KMS-11 (cell line): ENCODE data around the gene SLC9B1.

ENCODE experiments used
- H2AFZ ChIP-seq: fragments of 200-600 bp; sonication (generic); 2 replicates; pipeline ENCODE4 v1.6.1; 2016; ENCODE audit warnings: antibody characterized with exemption, mixed run types, low read depth
- H3K27ac ChIP-seq: fragments of 200-600 bp; sonication (generic); 2 replicates; pipeline ENCODE4 v1.6.1; 2016; ENCODE audit warnings: mild to moderate bottlenecking, mixed run types
- H3K27me3 ChIP-seq: fragments of 200-600 bp; sonication (generic); 2 replicates; pipeline ENCODE4 v1.6.1; 2017; ENCODE audit warnings: mild to moderate bottlenecking, low read depth, mixed run types, moderate library complexity; ENCODE audit not compliant: insufficient read depth
- H3K36me3 ChIP-seq: fragments of 200-600 bp; sonication (generic); 2 replicates; pipeline ENCODE4 v1.6.1; 2017; ENCODE audit warnings: mild to moderate bottlenecking, mixed run types; ENCODE audit not compliant: insufficient read depth
- H3K4me1 ChIP-seq: fragments of 200-600 bp; sonication (generic); 2 replicates; pipeline ENCODE4 v1.6.1; 2016; ENCODE audit warnings: mild to moderate bottlenecking, low read depth, mixed run types; ENCODE audit not compliant: poor library complexity, severe bottlenecking
- H3K4me2 ChIP-seq: fragments of 200-600 bp; sonication (generic); 2 replicates; pipeline ENCODE4 v1.7.0; 2016; ENCODE audit warnings: mild to moderate bottlenecking, mixed run types
- H3K4me3 ChIP-seq: fragments of 200-600 bp; sonication (generic); IDR thresholded peaks from 2 replicates; pipeline ENCODE4 v1.6.1; 2017; ENCODE audit warnings: low read depth, low read length, mixed read lengths; ENCODE audit not compliant: insufficient read depth
- H3K79me2 ChIP-seq: fragments of 200-600 bp; sonication (generic); 2 replicates; pipeline ENCODE4 v1.6.1; 2016; ENCODE audit warnings: low read depth, mixed run types; ENCODE audit not compliant: insufficient read depth
- H3K9ac ChIP-seq: fragments of 200-600 bp; sonication (generic); 2 replicates; pipeline ENCODE4 v1.6.1; 2016; ENCODE audit warnings: mild to moderate bottlenecking, mixed run types
- H4K20me1 ChIP-seq: fragments of 200-600 bp; sonication (generic); 2 replicates; pipeline ENCODE4 v1.6.1; 2016; ENCODE audit warnings: mild to moderate bottlenecking, mixed run types; ENCODE audit not compliant: insufficient read depth
- TF ChIP-seq, protein P1 (sequence below): fragments of 200-600 bp; sonication (generic); conservative IDR thresholded peaks from 2 replicates; pipeline ENCODE4 v1.6.1; 2017; ENCODE audit warnings: low read depth, mild to moderate bottlenecking, antibody characterized with exemption, low read length, moderate library complexity, mixed read lengths

Gene SLC9B1

DNA sequence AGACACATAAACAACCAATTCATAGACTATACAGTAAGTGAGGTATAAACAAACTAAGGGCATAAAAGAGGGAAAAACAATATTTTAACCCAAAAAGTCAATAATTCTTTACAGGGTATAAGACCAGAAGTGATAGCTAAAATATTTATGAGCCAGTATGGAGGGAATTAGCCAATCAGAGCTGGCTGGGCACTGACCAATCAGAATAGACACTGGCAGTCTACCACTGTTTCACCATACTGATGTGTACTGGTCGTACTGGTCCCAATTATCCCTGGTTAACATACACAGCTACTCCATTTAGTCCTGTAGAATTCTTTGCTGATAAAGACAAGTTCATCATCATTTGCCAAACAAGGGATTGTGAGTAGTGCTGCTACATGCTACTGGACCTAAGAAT lies 9.8 kb upstream of the SLC9B1 start:
- Histone ChIP-seq H4K20me1 (no peaks in the 10 kb centered on the region), H3K4me3 (no peak overlapping the region), H3K27ac (no peak overlapping the region), H3K79me2 (no peaks in the 10 kb centered on the region), H3K4me1 (no peaks in the 10 kb centered on the region), H3K36me3 (no peaks in the 10 kb centered on the region), H3K9ac (no peak overlapping the region), H3K27me3 (no peaks in the 10 kb centered on the region), H3K4me2 (no peak overlapping the region), H2AFZ (no peak overlapping the region)
- TF ChIP-seq, protein P1, sequence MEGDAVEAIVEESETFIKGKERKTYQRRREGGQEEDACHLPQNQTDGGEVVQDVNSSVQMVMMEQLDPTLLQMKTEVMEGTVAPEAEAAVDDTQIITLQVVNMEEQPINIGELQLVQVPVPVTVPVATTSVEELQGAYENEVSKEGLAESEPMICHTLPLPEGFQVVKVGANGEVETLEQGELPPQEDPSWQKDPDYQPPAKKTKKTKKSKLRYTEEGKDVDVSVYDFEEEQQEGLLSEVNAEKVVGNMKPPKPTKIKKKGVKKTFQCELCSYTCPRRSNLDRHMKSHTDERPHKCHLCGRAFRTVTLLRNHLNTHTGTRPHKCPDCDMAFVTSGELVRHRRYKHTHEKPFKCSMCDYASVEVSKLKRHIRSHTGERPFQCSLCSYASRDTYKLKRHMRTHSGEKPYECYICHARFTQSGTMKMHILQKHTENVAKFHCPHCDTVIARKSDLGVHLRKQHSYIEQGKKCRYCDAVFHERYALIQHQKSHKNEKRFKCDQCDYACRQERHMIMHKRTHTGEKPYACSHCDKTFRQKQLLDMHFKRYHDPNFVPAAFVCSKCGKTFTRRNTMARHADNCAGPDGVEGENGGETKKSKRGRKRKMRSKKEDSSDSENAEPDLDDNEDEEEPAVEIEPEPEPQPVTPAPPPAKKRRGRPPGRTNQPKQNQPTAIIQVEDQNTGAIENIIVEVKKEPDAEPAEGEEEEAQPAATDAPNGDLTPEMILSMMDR: no peak

DNA sequence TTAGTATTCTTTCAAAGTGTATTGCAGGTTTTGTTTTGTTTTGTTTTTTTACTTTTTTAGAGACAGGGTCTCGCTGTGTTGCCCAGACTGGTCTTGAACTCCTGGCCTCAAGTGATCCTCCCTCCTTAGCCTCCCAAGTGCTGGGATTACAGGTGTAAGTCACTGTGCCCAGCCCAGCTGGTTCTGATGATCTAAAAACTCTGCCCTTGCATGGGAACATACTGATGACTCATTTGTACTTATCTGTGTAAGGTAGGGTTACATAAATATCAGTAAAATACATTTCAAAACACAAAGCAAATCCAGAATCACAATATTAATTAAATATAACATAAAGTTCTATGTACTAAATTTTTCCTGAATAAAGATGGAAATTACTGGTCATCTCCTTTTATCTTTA lies 7.4 kb upstream of the SLC9B1 start:
- TF ChIP-seq, protein P1: no peak
- Histone ChIP-seq H3K4me3 (no peak overlapping the region), H3K79me2 (no peaks in the 10 kb centered on the region), H3K4me1 (no peaks in the 10 kb centered on the region), H3K9ac (no peak overlapping the region), H4K20me1 (no peaks in the 10 kb centered on the region), H3K4me2 (no peak overlapping the region), H3K27ac (no peak overlapping the region), H3K36me3 (no peaks in the 10 kb centered on the region), H3K27me3 (no peaks in the 10 kb centered on the region), H2AFZ (no peak overlapping the region)

DNA sequence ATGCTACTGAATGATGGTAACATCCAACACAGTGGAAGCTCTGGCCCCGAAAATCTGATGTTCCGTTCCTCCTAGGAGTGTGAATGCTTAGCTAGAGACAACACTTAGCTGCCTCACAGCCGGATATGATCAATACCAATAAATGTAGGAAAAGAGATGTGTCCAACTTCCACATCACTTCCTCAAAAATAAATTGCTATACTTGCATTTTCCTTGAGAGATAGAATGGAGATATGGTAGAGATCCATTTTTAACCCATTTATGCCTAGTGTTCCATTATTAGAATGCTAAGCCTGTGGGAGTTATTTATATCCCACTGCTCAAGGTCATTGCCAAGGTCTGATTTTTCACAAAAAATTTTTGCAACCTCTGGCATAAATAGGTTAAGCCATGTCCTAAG lies 5.5 kb upstream of the SLC9B1 start:
- no peaks in the 10 kb centered on the region for H3K36me3 ChIP-seq
- no peaks in the 10 kb centered on the region for H3K27me3 ChIP-seq
- H3K79me2 ChIP-seq: no peaks in the 10 kb centered on the region
- TF ChIP-seq, protein P1: no peak
- peaks cover 9% of the 10 kb centered on the region for H3K4me1 ChIP-seq
- H3K27ac ChIP-seq: no peak overlapping the region
- H3K9ac ChIP-seq: no peak overlapping the region
- H3K4me3 ChIP-seq: no peak overlapping the region
- no peaks in the 10 kb centered on the region for H4K20me1 ChIP-seq
- H3K4me2 ChIP-seq: no peak overlapping the region
- H2AFZ ChIP-seq: no peak overlapping the region

DNA sequence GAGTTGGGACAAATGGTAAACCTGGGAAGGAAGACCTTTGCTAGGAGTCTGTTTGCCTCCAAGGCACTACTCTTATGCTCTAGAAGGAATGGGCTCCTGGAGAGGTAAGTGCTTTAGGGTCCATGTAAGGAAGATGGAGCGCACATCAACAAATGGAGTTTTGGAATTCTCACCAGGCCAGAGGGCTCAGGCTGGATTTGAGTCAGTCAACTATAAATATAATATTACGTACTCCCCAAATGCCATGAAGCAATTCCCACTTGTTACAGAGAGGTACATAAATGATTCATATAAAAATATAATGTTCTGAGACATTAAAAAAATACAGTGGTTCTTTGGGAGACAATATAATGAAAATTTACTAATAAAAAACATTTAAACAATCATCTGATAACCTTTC lies 1.6 kb upstream of the SLC9B1 start:
- H2AFZ ChIP-seq: no peak overlapping the region
- H3K79me2 ChIP-seq: no peaks in the 10 kb centered on the region
- H3K4me3 ChIP-seq: no peak overlapping the region
- H3K36me3 ChIP-seq: no peaks in the 10 kb centered on the region
- no peak overlapping the region for H3K27ac ChIP-seq
- no peaks in the 10 kb centered on the region for H3K27me3 ChIP-seq
- H3K4me1 ChIP-seq: peaks cover 21% of the 10 kb centered on the region
- no peak overlapping the region for H3K9ac ChIP-seq
- H4K20me1 ChIP-seq: no peaks in the 10 kb centered on the region
- TF ChIP-seq, protein P1: no peak
- H3K4me2 ChIP-seq: no peak overlapping the region
